IgD-negative memory B cell (primary cell): ENCODE measurements around the gene CYP4F12. TPM values are rescaled to one million over a fixed set of nuclear protein-coding genes. Genes with fewer than 3 reads are reported as not detected.
A peak's percentile ranks its signal among the peaks of the same experiment; 100 is the strongest.
"Not testable (repeated sequence)": the region's sequence is repeated elsewhere in the genome, so short reads cannot be mapped to it uniquely, and the experiment has no call there.

Experiments
- H3K27ac Mint-ChIP-seq, 3 donors: one replicate each; pipeline ENCODE4 v1.8.0; 2020 to 2022; ENCODE audit warnings: mild to moderate bottlenecking in 3 of 3, mixed read lengths in 3 of 3, moderate library complexity in 1 of 3
- H3K27me3 Mint-ChIP-seq: one replicate; pipeline ENCODE4 v1.8.0; 2021; ENCODE audit warnings: mixed read lengths
- H3K36me3 Mint-ChIP-seq: one replicate; pipeline ENCODE4 v1.8.0; 2020; ENCODE audit warnings: mild to moderate bottlenecking, mixed read lengths
- H3K4me1 Mint-ChIP-seq, 3 donors: one replicate each; pipeline ENCODE4 v1.8.0; 2020 to 2022; ENCODE audit warnings: mixed read lengths in 3 of 3, mild to moderate bottlenecking in 1 of 3
- H3K4me3 Mint-ChIP-seq, 4 donors: one replicate each; pipeline ENCODE4 v1.8.0; 2020 to 2022; ENCODE audit warnings: mild to moderate bottlenecking in 4 of 4, mixed read lengths in 4 of 4, moderate library complexity in 3 of 4
- H3K9me3 Mint-ChIP-seq, 3 donors: one replicate each; pipeline ENCODE4 v1.8.0; 2020 to 2021; ENCODE audit warnings: mixed read lengths in 3 of 3, mild to moderate bottlenecking in 1 of 3
- polyA plus RNA-seq: library from polyadenylated mRNA; unstranded; fragments of 300-500 nt; fragmentation: Illumina TruSeq; gene quantifications from one replicate; pipeline ENCODE4 v1.2.3, GENCODE V29; 2021

Gene CYP4F12
- polyA plus RNA-seq, 1 donor from 2014 or later: not detected

GRCh38 chr19:15671237-15671821, 1.6 kb upstream of the CYP4F12 start:
- H3K36me3 Mint-ChIP-seq: no peaks in the 10 kb centered on the region
- H3K9me3 Mint-ChIP-seq: no peaks in the 10 kb centered on the region
- H3K27me3 Mint-ChIP-seq: peaks cover 4% of the 10 kb centered on the region
- H3K4me1 Mint-ChIP-seq: no peaks in the 10 kb centered on the region
- no peak overlapping the region for H3K27ac Mint-ChIP-seq
- no peak overlapping the region for H3K4me3 Mint-ChIP-seq

- no peaks in the 10 kb centered on the region for H3K9me3 Mint-ChIP-seq
- H3K4me1 Mint-ChIP-seq: peaks cover 0 to 2% (median 0%) of the 10 kb centered on the region in 3 donors
- peaks cover 4% of the 10 kb centered on the region for H3K27me3 Mint-ChIP-seq
- H3K4me3 Mint-ChIP-seq: no peak overlapping the region
- no peak overlapping the region for H3K27ac Mint-ChIP-seq
- no peaks in the 10 kb centered on the region for H3K36me3 Mint-ChIP-seq
These were observed 852 bp upstream of the CYP4F12 start for GRCh38 chr19:15671891-15672579.

GRCh38 chr19:15673176-15673654, 328 bp downstream of the CYP4F12 start:
- Mint-ChIP-seq H3K9me3 (peaks cover 0 to 3% (median 0%) of the 10 kb centered on the region in 3 donors), H3K27ac (no peak overlapping the region), H3K27me3 (peaks cover 4% of the 10 kb centered on the region), H3K36me3 (no peaks in the 10 kb centered on the region), H3K4me3 (no peak overlapping the region), H3K4me1 (peaks cover 0 to 2% (median 0%) of the 10 kb centered on the region in 3 donors)

DNA sequence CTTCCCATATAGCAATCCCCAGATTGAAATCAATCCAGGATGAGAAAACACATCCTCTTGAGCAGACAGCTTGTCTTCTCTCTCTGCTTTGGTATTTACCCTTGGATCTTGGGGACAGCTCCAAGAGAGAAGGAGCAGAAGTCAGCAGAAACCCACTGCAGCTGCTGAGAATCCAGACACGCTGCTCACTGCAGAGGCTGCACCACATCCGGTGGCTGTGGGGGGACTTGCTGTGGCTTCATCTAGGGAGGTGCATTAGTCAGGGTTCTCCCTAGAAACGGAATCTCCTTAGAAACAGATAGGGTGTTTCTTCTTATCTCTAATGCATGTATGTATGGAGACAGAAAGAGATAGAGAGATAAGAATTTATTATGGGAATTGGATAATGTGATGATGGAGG, 2.7 kb downstream of the CYP4F12 start:
- no peaks in the 10 kb centered on the region for H3K36me3 Mint-ChIP-seq
- no peak overlapping the region for H3K4me3 Mint-ChIP-seq
- H3K27ac Mint-ChIP-seq: no peak overlapping the region
- H3K27me3 Mint-ChIP-seq: no peaks in the 10 kb centered on the region
- H3K9me3 Mint-ChIP-seq: peaks cover 0 to 3% (median 0%) of the 10 kb centered on the region in 3 donors
- H3K4me1 Mint-ChIP-seq: peaks cover 0 to 2% (median 0%) of the 10 kb centered on the region in 3 donors

DNA sequence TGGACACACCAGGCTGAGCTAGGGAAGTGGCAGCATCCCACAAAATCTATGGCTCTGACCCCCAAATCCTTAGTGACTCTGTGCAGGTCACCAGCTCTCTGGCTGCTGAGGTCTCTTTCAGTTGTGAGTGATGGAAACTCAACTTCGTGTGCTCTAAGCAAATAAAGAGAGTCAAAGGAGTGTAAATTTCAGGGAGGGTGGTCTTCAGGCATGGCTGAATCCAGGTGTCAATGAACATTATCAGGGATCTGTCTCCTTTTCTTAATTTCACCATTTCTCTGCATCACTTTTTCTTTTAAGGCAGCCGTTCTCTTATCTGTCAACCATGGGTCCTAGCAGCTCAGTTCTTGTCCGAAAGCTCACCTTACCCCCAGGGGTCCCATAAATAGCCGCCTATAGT, 6.2 kb downstream of the CYP4F12 start:
- H3K4me3 Mint-ChIP-seq: no peak overlapping the region
- no peaks in the 10 kb centered on the region for H3K36me3 Mint-ChIP-seq
- H3K9me3 Mint-ChIP-seq: peaks cover 0 to 3% (median 3%) of the 10 kb centered on the region in 3 donors
- peaks cover 10% of the 10 kb centered on the region for H3K27me3 Mint-ChIP-seq
- H3K27ac Mint-ChIP-seq: no peak overlapping the region
- H3K4me1 Mint-ChIP-seq: peaks cover 0 to 2% (median 0%) of the 10 kb centered on the region in 3 donors

- not testable (repeated sequence) for H3K9me3 Mint-ChIP-seq, H3K4me3 Mint-ChIP-seq, H3K36me3 Mint-ChIP-seq, H3K4me1 Mint-ChIP-seq, H3K27ac Mint-ChIP-seq
- H3K27me3 Mint-ChIP-seq: peaks cover 13% of the 10 kb centered on the region
These were observed 7.0 kb downstream of the CYP4F12 start for GRCh38 chr19:15679865-15680264.

GRCh38 chr19:15680478-15681322, 7.8 kb downstream of the CYP4F12 start:
- H3K27ac Mint-ChIP-seq: peak overlapping the region in 1 of 3 donors; percentile 59
- peaks cover 0 to 2% (median 0%) of the 10 kb centered on the region in 3 donors for H3K4me1 Mint-ChIP-seq
- peaks cover 15% of the 10 kb centered on the region for H3K27me3 Mint-ChIP-seq
- H3K4me3 Mint-ChIP-seq: no peak overlapping the region
- no peaks in the 10 kb centered on the region for H3K36me3 Mint-ChIP-seq
- peaks cover 0 to 3% (median 3%) of the 10 kb centered on the region in 3 donors for H3K9me3 Mint-ChIP-seq

- no peak overlapping the region for H3K27ac Mint-ChIP-seq
- no peaks in the 10 kb centered on the region for H3K36me3 Mint-ChIP-seq
- H3K4me3 Mint-ChIP-seq: no peak overlapping the region
- no peaks in the 10 kb centered on the region for H3K4me1 Mint-ChIP-seq
- H3K9me3 Mint-ChIP-seq: peaks cover 0 to 9% (median 1%) of the 10 kb centered on the region in 3 donors
- H3K27me3 Mint-ChIP-seq: peaks cover 17% of the 10 kb centered on the region
These were observed 10.5 kb downstream of the CYP4F12 start for GRCh38 chr19:15683411-15683810.

GRCh38 chr19:15684828-15685227, 11.9 kb downstream of the CYP4F12 start:
- no peak overlapping the region for H3K27ac Mint-ChIP-seq
- peaks cover 17% of the 10 kb centered on the region for H3K27me3 Mint-ChIP-seq
- no peak overlapping the region for H3K4me3 Mint-ChIP-seq
- no peaks in the 10 kb centered on the region for H3K4me1 Mint-ChIP-seq
- peaks cover 3 to 15% (median 6%) of the 10 kb centered on the region in 3 donors for H3K9me3 Mint-ChIP-seq
- no peaks in the 10 kb centered on the region for H3K36me3 Mint-ChIP-seq

GRCh38 chr19:15696654-15697194, 23.8 kb downstream of the CYP4F12 start:
- peaks cover 0 to 10% (median 5%) of the 10 kb centered on the region in 3 donors for H3K9me3 Mint-ChIP-seq
- H3K27me3 Mint-ChIP-seq: peaks cover 3% of the 10 kb centered on the region
- no peak overlapping the region for H3K27ac Mint-ChIP-seq
- H3K4me1 Mint-ChIP-seq: peaks cover 0 to 2% (median 0%) of the 10 kb centered on the region in 3 donors
- H3K36me3 Mint-ChIP-seq: no peaks in the 10 kb centered on the region
- H3K4me3 Mint-ChIP-seq: no peak overlapping the region

GRCh38 chr19:15701757-15702533, 29.1 kb downstream of the CYP4F12 start:
- no peak overlapping the region for H3K27ac Mint-ChIP-seq
- H3K9me3 Mint-ChIP-seq: peaks cover 2 to 12% (median 6%) of the 10 kb centered on the region in 3 donors
- H3K4me3 Mint-ChIP-seq: no peak overlapping the region
- peaks cover 4% of the 10 kb centered on the region for H3K27me3 Mint-ChIP-seq
- H3K36me3 Mint-ChIP-seq: peaks cover 4% of the 10 kb centered on the region
- no peaks in the 10 kb centered on the region for H3K4me1 Mint-ChIP-seq

GRCh38 chr19:15702534-15702930, 29.6 kb downstream of the CYP4F12 start:
- H3K36me3 Mint-ChIP-seq: peaks cover 4% of the 10 kb centered on the region
- H3K4me3 Mint-ChIP-seq: no peak overlapping the region
- no peaks in the 10 kb centered on the region for H3K4me1 Mint-ChIP-seq
- peaks cover 4% of the 10 kb centered on the region for H3K27me3 Mint-ChIP-seq
- no peak overlapping the region for H3K27ac Mint-ChIP-seq
- H3K9me3 Mint-ChIP-seq: peaks cover 2 to 12% (median 7%) of the 10 kb centered on the region in 3 donors

DNA sequence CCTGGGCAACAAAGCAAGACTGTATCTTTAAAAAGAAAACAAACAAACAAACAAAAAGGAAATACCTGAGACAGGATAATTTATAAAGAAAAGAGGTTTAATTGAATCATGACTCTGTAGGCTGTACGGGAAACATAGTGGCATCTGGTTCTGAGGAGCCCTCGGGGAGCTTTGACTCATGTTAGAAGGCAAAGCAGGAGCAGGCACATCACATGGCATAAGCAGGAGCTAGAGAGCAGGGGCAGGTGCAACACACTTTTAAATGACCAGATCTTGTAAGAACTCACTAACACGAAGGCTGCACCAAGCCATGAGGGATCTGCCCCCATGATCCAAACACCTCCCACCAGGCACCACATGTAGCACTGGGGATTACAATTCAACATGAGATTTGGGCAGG, 41.8 kb downstream of the CYP4F12 start:
- no peak overlapping the region for H3K27ac Mint-ChIP-seq
- H3K9me3 Mint-ChIP-seq: peaks cover 1 to 8% (median 6%) of the 10 kb centered on the region in 3 donors
- H3K4me3 Mint-ChIP-seq: no peak overlapping the region
- H3K4me1 Mint-ChIP-seq: peaks cover 0 to 2% (median 0%) of the 10 kb centered on the region in 3 donors
- peaks cover 9% of the 10 kb centered on the region for H3K27me3 Mint-ChIP-seq
- H3K36me3 Mint-ChIP-seq: no peaks in the 10 kb centered on the region

- H3K9me3 Mint-ChIP-seq: peaks cover 1 to 8% (median 6%) of the 10 kb centered on the region in 3 donors
These were observed 42.8 kb downstream of the CYP4F12 start for GRCh38 chr19:15715642-15716041.

More at GRCh38 chr19:15715642-15716041, 42.8 kb downstream of the CYP4F12 start:
- Mint-ChIP-seq H3K36me3 (no peaks in the 10 kb centered on the region), H3K27ac (no peak overlapping the region), H3K4me1 (peaks cover 0 to 2% (median 0%) of the 10 kb centered on the region in 3 donors), H3K27me3 (peaks cover 5% of the 10 kb centered on the region), H3K4me3 (no peak overlapping the region)
